ENCODE results near the gene CLCN4.

CLCN4 gene

GRCh38 chrX:10197279-10198210 lies 40.8 kb downstream of the CLCN4 start:
- DNase-seq (ENCODE audit: low spot score), result no peak

- no peak for DNase-seq (ENCODE audit: low spot score)
These were observed 41.5 kb downstream of the CLCN4 start for GRCh38 chrX:10198254-10198653.

- DNase-seq (ENCODE audit: low spot score), result peak; percentile 60
These were observed 42.4 kb downstream of the CLCN4 start for GRCh38 chrX:10199212-10199611.

GRCh38 chrX:10203617-10204016 lies 46.8 kb downstream of the CLCN4 start:
- DNase-seq (ENCODE audit: low spot score), result no peak

- DNase-seq (ENCODE audit: low spot score), result no peak
These were observed 49.5 kb downstream of the CLCN4 start for GRCh38 chrX:10206317-10206716.

- DNase-seq (ENCODE audit: low spot score), result no peak
These were observed 51.6 kb downstream of the CLCN4 start for GRCh38 chrX:10208281-10208856.

GRCh38 chrX:10208953-10209352 lies 52.2 kb downstream of the CLCN4 start:
- no peak for DNase-seq (ENCODE audit: low spot score)

- DNase-seq (ENCODE audit: low spot score), result no peak
These were observed 55.6 kb downstream of the CLCN4 start for GRCh38 chrX:10212395-10212794.

GRCh38 chrX:10213716-10214115 lies 56.9 kb downstream of the CLCN4 start:
- no peak for DNase-seq (ENCODE audit: low spot score)

GRCh38 chrX:10216208-10216607 lies 59.4 kb downstream of the CLCN4 start:
- no peak for DNase-seq (ENCODE audit: low spot score)

GRCh38 chrX:10217198-10217597 lies 60.4 kb downstream of the CLCN4 start:
- DNase-seq (ENCODE audit: low spot score), result no peak

GRCh38 chrX:10221651-10222050 lies 64.9 kb downstream of the CLCN4 start:
- DNase-seq (ENCODE audit: low spot score), result no peak

GRCh38 chrX:10223276-10223675 lies 66.5 kb downstream of the CLCN4 start:
- DNase-seq (ENCODE audit: low spot score), result no peak

GRCh38 chrX:10223781-10224180 lies 67.0 kb downstream of the CLCN4 start:
- DNase-seq (ENCODE audit: low spot score), result no peak

- DNase-seq (ENCODE audit: low spot score), result no peak
These were observed 73.4 kb downstream of the CLCN4 start for GRCh38 chrX:10230222-10230621.

GRCh38 chrX:10231461-10231860 lies 74.7 kb downstream of the CLCN4 start:
- DNase-seq (ENCODE audit: low spot score), result no peak

GRCh38 chrX:10233173-10233572 lies 76.4 kb downstream of the CLCN4 start:
- no peak for DNase-seq (ENCODE audit: low spot score)

- DNase-seq (ENCODE audit: low spot score), result no peak
These were observed 76.9 kb downstream of the CLCN4 start for GRCh38 chrX:10233696-10234095.

GRCh38 chrX:10235851-10236250 lies 79.1 kb downstream of the CLCN4 start:
- DNase-seq (ENCODE audit: low spot score), result no peak

- no peak for DNase-seq (ENCODE audit: low spot score)
These were observed 80.5 kb downstream of the CLCN4 start for GRCh38 chrX:10237241-10237640.

GRCh38 chrX:10239611-10240064 lies 82.9 kb downstream of the CLCN4 start:
- DNase-seq (ENCODE audit: low spot score), result no peak

- no peak for DNase-seq (ENCODE audit: low spot score)
These were observed 84.1 kb downstream of the CLCN4 start for GRCh38 chrX:10240918-10241317.

GRCh38 chrX:10242026-10242425 lies 85.3 kb downstream of the CLCN4 start:
- no peak for DNase-seq (ENCODE audit: low spot score)

Measured in germinal center (tissue), 1 donor.